ENCODE measurements around the gene IL17RA.

IL17RA gene

DNA sequence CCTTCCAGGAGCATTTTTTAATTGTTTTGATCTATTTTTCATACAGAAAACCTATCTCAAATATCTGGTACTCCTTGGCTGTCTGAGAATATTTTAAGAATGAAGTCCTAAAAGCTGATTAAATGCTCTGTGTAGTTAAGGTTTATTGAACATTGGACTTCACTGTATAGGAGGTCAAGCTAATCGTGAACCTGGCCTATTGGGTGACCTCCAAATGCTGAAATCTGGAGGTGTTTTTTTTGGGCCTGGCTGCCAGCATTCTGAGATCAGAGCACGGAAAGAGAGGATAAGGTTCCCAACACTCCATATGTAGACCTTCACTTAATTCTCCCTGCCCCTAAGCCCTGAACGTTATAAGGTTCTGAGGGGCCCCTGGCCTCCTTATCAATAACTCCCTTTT is 8.3 kb downstream of the IL17RA start:
- no peak for DNase-seq (ENCODE audit: low read depth)

DNA sequence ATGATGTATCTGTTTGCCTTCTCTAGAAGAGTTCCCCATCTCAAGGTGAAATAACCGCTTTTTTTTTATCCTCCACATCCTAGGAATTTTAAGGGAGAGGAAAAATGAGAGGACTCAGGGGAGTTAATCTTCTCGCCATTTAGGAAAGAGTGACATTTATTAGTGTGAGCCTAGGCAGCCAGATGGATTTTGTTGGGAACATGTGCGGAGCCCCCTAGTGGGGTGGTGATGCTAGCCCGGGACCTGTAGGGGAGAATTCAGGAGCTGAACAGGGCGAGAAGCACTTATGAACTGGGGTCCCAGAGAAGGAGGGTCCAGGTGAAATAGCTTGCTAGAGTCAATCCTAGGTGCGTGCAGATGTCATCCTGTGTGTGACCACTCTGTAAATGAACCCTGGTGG is 10.7 kb downstream of the IL17RA start:
- TF ChIP-seq, protein P1, sequence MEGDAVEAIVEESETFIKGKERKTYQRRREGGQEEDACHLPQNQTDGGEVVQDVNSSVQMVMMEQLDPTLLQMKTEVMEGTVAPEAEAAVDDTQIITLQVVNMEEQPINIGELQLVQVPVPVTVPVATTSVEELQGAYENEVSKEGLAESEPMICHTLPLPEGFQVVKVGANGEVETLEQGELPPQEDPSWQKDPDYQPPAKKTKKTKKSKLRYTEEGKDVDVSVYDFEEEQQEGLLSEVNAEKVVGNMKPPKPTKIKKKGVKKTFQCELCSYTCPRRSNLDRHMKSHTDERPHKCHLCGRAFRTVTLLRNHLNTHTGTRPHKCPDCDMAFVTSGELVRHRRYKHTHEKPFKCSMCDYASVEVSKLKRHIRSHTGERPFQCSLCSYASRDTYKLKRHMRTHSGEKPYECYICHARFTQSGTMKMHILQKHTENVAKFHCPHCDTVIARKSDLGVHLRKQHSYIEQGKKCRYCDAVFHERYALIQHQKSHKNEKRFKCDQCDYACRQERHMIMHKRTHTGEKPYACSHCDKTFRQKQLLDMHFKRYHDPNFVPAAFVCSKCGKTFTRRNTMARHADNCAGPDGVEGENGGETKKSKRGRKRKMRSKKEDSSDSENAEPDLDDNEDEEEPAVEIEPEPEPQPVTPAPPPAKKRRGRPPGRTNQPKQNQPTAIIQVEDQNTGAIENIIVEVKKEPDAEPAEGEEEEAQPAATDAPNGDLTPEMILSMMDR (IDR thresholded peaks at IDR 0.05; ENCODE audit: low read depth, low read length, missing control alignments): no peak
- DNase-seq (ENCODE audit: low read depth): no peak

More for the DNA sequence above, 8.3 kb downstream of the IL17RA start:
- TF ChIP-seq, protein P1 (IDR thresholded peaks at IDR 0.05; ENCODE audit: low read depth, low read length, missing control alignments): no peak
- no peak overlapping the region for H3K4me3 ChIP-seq (ENCODE audit: low read depth, low read length)

DNA sequence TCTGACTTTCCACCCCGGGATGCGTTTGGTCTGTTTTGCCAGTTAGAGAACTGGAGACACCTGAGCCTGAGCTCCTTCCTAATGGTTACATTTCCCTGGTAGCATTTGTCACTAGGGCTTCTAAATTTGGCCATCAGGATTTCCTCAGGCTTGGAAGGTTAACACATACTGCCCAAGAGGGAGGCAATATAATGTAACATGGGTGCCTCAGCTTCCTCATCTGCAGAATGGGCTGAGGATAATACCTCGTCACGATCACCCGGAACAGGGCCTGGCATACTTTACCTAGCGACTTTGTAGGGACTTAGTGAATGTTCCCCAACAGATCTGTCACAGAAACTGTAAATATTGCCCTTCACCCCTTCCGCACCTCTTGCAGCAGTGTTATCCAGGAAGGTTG is 11.3 kb downstream of the IL17RA start:
- no peak overlapping the region for H3K4me3 ChIP-seq (ENCODE audit: low read depth, low read length)
- TF ChIP-seq, protein P1 (IDR thresholded peaks at IDR 0.05; ENCODE audit: low read depth, low read length, missing control alignments): no peak
- DNase-seq (ENCODE audit: low read depth): no peak

More for the DNA sequence above, 10.7 kb downstream of the IL17RA start:
- H3K4me3 ChIP-seq (ENCODE audit: low read depth, low read length): no peak overlapping the region

DNA sequence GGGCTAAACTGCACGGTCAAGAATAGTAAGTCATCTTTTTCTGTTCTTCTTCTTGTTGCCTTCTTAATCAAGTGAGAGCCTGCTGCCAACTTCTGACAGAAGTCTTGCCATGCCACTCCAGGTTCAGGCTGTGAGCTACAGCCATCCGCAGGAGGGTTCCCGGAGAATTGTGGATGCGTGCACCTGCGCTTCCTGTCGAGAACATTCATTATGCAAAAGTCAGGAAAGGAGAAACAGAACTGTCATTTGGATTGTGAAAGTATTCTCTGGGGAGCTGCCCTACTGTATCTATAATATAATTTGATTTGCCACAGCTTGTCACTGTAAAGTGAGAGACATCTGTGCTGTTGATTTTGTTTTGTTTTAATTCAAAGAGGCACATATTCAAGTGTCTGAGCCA is 12.3 kb downstream of the IL17RA start:
- no peak overlapping the region for H3K4me3 ChIP-seq (ENCODE audit: low read depth, low read length)
- no peak for DNase-seq (ENCODE audit: low read depth)
- TF ChIP-seq, protein P1 (IDR thresholded peaks at IDR 0.05; ENCODE audit: low read depth, low read length, missing control alignments): no peak

DNA sequence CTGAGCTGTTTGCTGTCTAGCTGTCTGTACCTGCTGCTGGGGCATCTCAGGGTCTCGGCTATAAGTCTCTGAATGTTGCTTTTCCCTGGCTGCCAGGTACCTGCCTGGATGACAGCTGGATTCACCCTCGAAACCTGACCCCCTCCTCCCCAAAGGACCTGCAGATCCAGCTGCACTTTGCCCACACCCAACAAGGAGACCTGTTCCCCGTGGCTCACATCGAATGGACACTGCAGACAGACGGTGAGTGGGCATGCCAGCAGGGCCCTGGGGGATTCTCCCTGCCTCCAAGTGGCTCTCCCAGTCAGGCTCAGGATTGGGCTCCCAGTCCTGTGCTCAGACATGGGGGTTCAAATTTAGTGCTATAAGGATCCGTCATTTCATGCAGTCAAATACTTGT is 12.9 kb downstream of the IL17RA start:
- TF ChIP-seq, protein P1 (IDR thresholded peaks at IDR 0.05; ENCODE audit: low read depth, low read length, missing control alignments): no peak
- H3K4me3 ChIP-seq (ENCODE audit: low read depth, low read length): no peak overlapping the region
- DNase-seq (ENCODE audit: low read depth): no peak

DNA sequence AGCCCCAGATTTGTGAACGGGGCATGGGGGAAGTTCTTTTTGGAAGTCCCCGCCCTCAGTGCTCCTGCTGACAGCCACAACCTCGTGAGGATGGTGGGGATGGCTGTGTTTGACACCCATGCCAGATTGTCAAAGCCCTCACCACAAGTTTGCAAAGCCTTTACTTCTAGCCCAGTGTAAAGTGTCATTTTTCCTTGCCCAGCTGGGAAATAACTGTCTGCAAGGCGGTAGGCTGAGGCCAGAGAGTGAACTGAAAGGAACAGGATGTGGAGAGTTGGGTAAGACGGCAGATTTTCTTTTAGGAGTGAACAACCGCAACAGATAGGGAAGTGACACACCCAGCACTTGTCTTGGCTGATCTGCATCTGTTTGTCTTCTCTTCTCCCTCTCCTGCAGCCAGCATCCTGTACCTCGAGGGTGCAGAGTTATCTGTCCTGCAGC is 13.6 kb downstream of the IL17RA start:
- no peak overlapping the region for H3K4me3 ChIP-seq (ENCODE audit: low read depth, low read length)
- no peak for DNase-seq (ENCODE audit: low read depth)
- TF ChIP-seq, protein P1 (IDR thresholded peaks at IDR 0.05; ENCODE audit: low read depth, low read length, missing control alignments): no peak

DNA sequence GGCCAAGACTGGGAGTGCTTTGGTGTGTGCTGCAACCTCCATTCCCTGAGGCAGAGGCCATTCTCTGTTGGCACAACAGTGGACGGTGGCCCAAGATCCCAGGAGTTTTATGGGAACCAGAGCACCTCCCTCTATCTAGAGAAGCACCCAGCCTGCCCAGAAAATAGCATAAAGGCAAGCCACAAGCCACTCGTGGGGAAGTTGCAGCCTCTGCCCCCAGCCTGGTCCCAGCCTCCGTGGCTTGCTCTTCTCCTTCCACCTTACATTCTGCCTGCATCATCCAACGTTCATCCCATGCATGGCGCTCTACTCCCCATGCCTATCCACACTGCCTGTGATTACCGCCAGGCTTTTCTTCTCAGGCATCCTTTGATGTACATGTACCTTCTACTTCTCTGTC is 15.8 kb downstream of the IL17RA start:
- H3K4me3 ChIP-seq (ENCODE audit: low read depth, low read length): no peak overlapping the region
- no peak for DNase-seq (ENCODE audit: low read depth)
- TF ChIP-seq, protein P1 (IDR thresholded peaks at IDR 0.05; ENCODE audit: low read depth, low read length, missing control alignments): no peak

Data from GM12864 (cell line).